ENCODE measurements around the gene OGDH. TPM values are rescaled to one million over a fixed set of nuclear protein-coding genes. Genes with fewer than 3 reads are reported as not detected.

Gene OGDH
- total RNA-seq, 1 donor from 2014 or later = 68.0 TPM

- H3K27ac Mint-ChIP-seq (ENCODE audit: unreplicated experiment) = peak overlapping the region; percentile 85
- DNase-seq (ENCODE audit: extremely low spot score, unreplicated experiment) = no peak
- no peak overlapping the region for H3K4me3 Mint-ChIP-seq (ENCODE audit: unreplicated experiment)
- no peaks in the 10 kb centered on the region for H3K27me3 Mint-ChIP-seq (ENCODE audit: unreplicated experiment)
- no peaks in the 10 kb centered on the region for H3K9me3 Mint-ChIP-seq (ENCODE audit: unreplicated experiment)
- no peaks in the 10 kb centered on the region for H3K36me3 Mint-ChIP-seq (ENCODE audit: unreplicated experiment)
- H3K4me1 Mint-ChIP-seq (ENCODE audit: unreplicated experiment) = peaks cover 51% of the 10 kb centered on the region
- TF ChIP-seq CTCF (IDR thresholded peaks at IDR 0.05) = no peak
These were observed 131.8 kb downstream of the OGDH start for GRCh38 chr7:44738051-44738723.

GRCh38 chr7:44738876-44739665, 132.6 kb downstream of the OGDH start:
- Mint-ChIP-seq H3K27me3 (ENCODE audit: unreplicated experiment) (no peaks in the 10 kb centered on the region), H3K9me3 (ENCODE audit: unreplicated experiment) (no peaks in the 10 kb centered on the region), H3K27ac (ENCODE audit: unreplicated experiment) (peak overlapping the region; percentile 85), H3K4me3 (ENCODE audit: unreplicated experiment) (no peak overlapping the region), H3K4me1 (ENCODE audit: unreplicated experiment) (peaks cover 49% of the 10 kb centered on the region), H3K36me3 (ENCODE audit: unreplicated experiment) (no peaks in the 10 kb centered on the region)
- TF ChIP-seq CTCF (IDR thresholded peaks at IDR 0.05) = no peak
- no peak for DNase-seq (ENCODE audit: extremely low spot score, unreplicated experiment)

GRCh38 chr7:44740055-44740454, 133.6 kb downstream of the OGDH start:
- TF ChIP-seq CTCF (IDR thresholded peaks at IDR 0.05) = no peak
- H3K4me1 Mint-ChIP-seq (ENCODE audit: unreplicated experiment) = peaks cover 43% of the 10 kb centered on the region
- H3K36me3 Mint-ChIP-seq (ENCODE audit: unreplicated experiment) = no peaks in the 10 kb centered on the region
- H3K27ac Mint-ChIP-seq (ENCODE audit: unreplicated experiment) = peak overlapping the region; percentile 85
- H3K27me3 Mint-ChIP-seq (ENCODE audit: unreplicated experiment) = no peaks in the 10 kb centered on the region
- H3K4me3 Mint-ChIP-seq (ENCODE audit: unreplicated experiment) = no peak overlapping the region
- H3K9me3 Mint-ChIP-seq (ENCODE audit: unreplicated experiment) = no peaks in the 10 kb centered on the region
- DNase-seq (ENCODE audit: extremely low spot score, unreplicated experiment) = no peak

GRCh38 chr7:44743750-44744149, 137.3 kb downstream of the OGDH start:
- peaks cover 23% of the 10 kb centered on the region for H3K4me1 Mint-ChIP-seq (ENCODE audit: unreplicated experiment)
- no peaks in the 10 kb centered on the region for H3K27me3 Mint-ChIP-seq (ENCODE audit: unreplicated experiment)
- no peaks in the 10 kb centered on the region for H3K36me3 Mint-ChIP-seq (ENCODE audit: unreplicated experiment)
- H3K27ac Mint-ChIP-seq (ENCODE audit: unreplicated experiment) = no peak overlapping the region
- no peak for TF ChIP-seq CTCF (IDR thresholded peaks at IDR 0.05)
- DNase-seq (ENCODE audit: extremely low spot score, unreplicated experiment) = no peak
- H3K9me3 Mint-ChIP-seq (ENCODE audit: unreplicated experiment) = no peaks in the 10 kb centered on the region
- H3K4me3 Mint-ChIP-seq (ENCODE audit: unreplicated experiment) = no peak overlapping the region
